MM.1S (cell line): Measurements from ENCODE around the gene KCNK13.

Experiments used
- DNase-seq: peaks from one replicate; pipeline ENCODE4 v3.0.0-alpha.2; 2015
- H2AFZ ChIP-seq: fragments of 300-600 bp; sonication (generic); 2 replicates; pipeline ENCODE4 v1.6.0; 2016; ENCODE audit warnings: antibody characterized with exemption, low read length
- H3F3A ChIP-seq: fragments of 300-600 bp; sonication (generic); 2 replicates; pipeline ENCODE4 v1.6.1; 2016; ENCODE audit warnings: mild to moderate bottlenecking, antibody characterized with exemption, low read length, moderate library complexity, mixed read lengths; ENCODE audit not compliant: insufficient read depth
- H3K27ac ChIP-seq: fragments of 300-600 bp; sonication (generic); 2 replicates; pipeline ENCODE4 v1.5.1; 2016; ENCODE audit warnings: mild to moderate bottlenecking, low read length
- H3K27me3 ChIP-seq: fragments of 300-600 bp; sonication (generic); replicated peaks from 2 replicates; pipeline ENCODE4 v1.6.0; 2016; ENCODE audit warnings: low read length; ENCODE audit not compliant: insufficient read depth
- H3K36me3 ChIP-seq: fragments of 300-600 bp; sonication (generic); replicated peaks from 2 replicates; pipeline ENCODE4 v1.6.1; 2016; ENCODE audit warnings: mild to moderate bottlenecking, low read length, mixed read lengths; ENCODE audit not compliant: insufficient read depth
- H3K4me1 ChIP-seq: fragments of 300-600 bp; sonication (generic); 2 replicates; pipeline ENCODE4 v1.6.1; 2016; ENCODE audit warnings: low read length, mixed read lengths
- H3K4me2 ChIP-seq: fragments of 300-600 bp; sonication (generic); 2 replicates; pipeline ENCODE4 v1.6.0; 2016; ENCODE audit warnings: low read depth, low read length
- H3K4me3 ChIP-seq: fragments of 300-600 bp; sonication (generic); 2 replicates; pipeline ENCODE4 v1.5.1; 2016; ENCODE audit warnings: low read length, mixed read lengths
- H3K79me2 ChIP-seq: fragments of 300-600 bp; sonication (generic); 2 replicates; pipeline ENCODE4 v1.6.1; 2016; ENCODE audit warnings: mixed run types, low read length, mixed read lengths
- H3K9ac ChIP-seq: fragments of 300-600 bp; sonication (generic); 2 replicates; pipeline ENCODE4 v1.6.1; 2016; ENCODE audit warnings: low read length, mixed read lengths
- H3K9me2 ChIP-seq: fragments of 300-600 bp; sonication (generic); replicated peaks from 2 replicates; pipeline ENCODE4 v1.6.1; 2016; ENCODE audit warnings: mild to moderate bottlenecking, low read length, mixed read lengths; ENCODE audit not compliant: insufficient read depth
- H3K9me3 ChIP-seq: fragments of 300-600 bp; sonication (generic); replicated peaks from 2 replicates; pipeline ENCODE4 v1.6.1; 2016; ENCODE audit warnings: mild to moderate bottlenecking, low read length, mixed read lengths; ENCODE audit not compliant: insufficient read depth
- H4K20me1 ChIP-seq: fragments of 300-600 bp; sonication (generic); 2 replicates; pipeline ENCODE4 v1.6.1; 2016; ENCODE audit warnings: mild to moderate bottlenecking, low read length, moderate library complexity, mixed read lengths; ENCODE audit not compliant: insufficient read depth
- CTCF ChIP-seq: fragments of 300-600 bp; sonication (generic); IDR thresholded peaks from 2 replicates; pipeline ENCODE4 v1.5.1; 2016; ENCODE audit warnings: antibody characterized with exemption, low read length, mixed read lengths
- EZH2 ChIP-seq: fragments of 300-600 bp; sonication (generic); optimal IDR thresholded peaks from 2 replicates; pipeline ENCODE3; 2017; ENCODE audit warnings: low read depth, mild to moderate bottlenecking, antibody characterized with exemption, low read length, mixed read lengths
- EZH2phosphoT487 ChIP-seq: fragments of 300-600 bp; sonication (generic); IDR thresholded peaks from 2 replicates; pipeline ENCODE4 v1.6.1; 2018; ENCODE audit warnings: antibody characterized with exemption, low read length

The KCNK13 gene

GRCh38 chr14:90161129-90161528 lies 99.3 kb downstream of the KCNK13 start:
- TF ChIP-seq EZH2phosphoT487: no peak
- no peak for TF ChIP-seq EZH2
- no peak for TF ChIP-seq CTCF

GRCh38 chr14:90168425-90169105 lies 106.8 kb downstream of the KCNK13 start:
- no peak for DNase-seq
- Histone ChIP-seq H3K27me3 (no peaks in the 10 kb centered on the region), H3K4me1 (no peaks in the 10 kb centered on the region), H3K27ac (no peak overlapping the region), H3K9me3 (no peaks in the 10 kb centered on the region), H3K4me2 (no peak overlapping the region), H3F3A (no peaks in the 10 kb centered on the region), H3K79me2 (no peaks in the 10 kb centered on the region), H4K20me1 (no peaks in the 10 kb centered on the region), H3K36me3 (no peaks in the 10 kb centered on the region), H3K9ac (no peak overlapping the region), H3K4me3 (no peak overlapping the region), H3K9me2 (no peaks in the 10 kb centered on the region), H2AFZ (no peak overlapping the region)
- TF ChIP-seq EZH2phosphoT487: no peak
- no peak for TF ChIP-seq EZH2
- no peak for TF ChIP-seq CTCF

More at GRCh38 chr14:90161129-90161528, 99.3 kb downstream of the KCNK13 start:
- Histone ChIP-seq H3K9ac (no peak overlapping the region), H3K79me2 (no peaks in the 10 kb centered on the region), H3K4me2 (no peak overlapping the region), H4K20me1 (no peaks in the 10 kb centered on the region), H2AFZ (no peak overlapping the region), H3K4me1 (no peaks in the 10 kb centered on the region), H3K9me3 (no peaks in the 10 kb centered on the region), H3K27me3 (no peaks in the 10 kb centered on the region), H3K27ac (no peak overlapping the region), H3K4me3 (no peak overlapping the region), H3K36me3 (no peaks in the 10 kb centered on the region), H3K9me2 (no peaks in the 10 kb centered on the region), H3F3A (no peaks in the 10 kb centered on the region)
- DNase-seq: no peak

- H2AFZ ChIP-seq: no peak overlapping the region
- no peaks in the 10 kb centered on the region for H3F3A ChIP-seq
- H3K9ac ChIP-seq: no peak overlapping the region
- H3K4me3 ChIP-seq: no peak overlapping the region
- H3K27ac ChIP-seq: no peak overlapping the region
- no peak overlapping the region for H3K4me2 ChIP-seq
- H4K20me1 ChIP-seq: no peaks in the 10 kb centered on the region
- H3K79me2 ChIP-seq: no peaks in the 10 kb centered on the region
- H3K36me3 ChIP-seq: no peaks in the 10 kb centered on the region
- TF ChIP-seq EZH2: no peak
- TF ChIP-seq EZH2phosphoT487: no peak
- no peak for TF ChIP-seq CTCF
- no peaks in the 10 kb centered on the region for H3K27me3 ChIP-seq
- H3K9me2 ChIP-seq: no peaks in the 10 kb centered on the region
- no peaks in the 10 kb centered on the region for H3K9me3 ChIP-seq
- H3K4me1 ChIP-seq: no peaks in the 10 kb centered on the region
- no peak for DNase-seq
Measured at GRCh38 chr14:90175631-90176030, 113.8 kb downstream of the KCNK13 start.
